KMS-11 (cell line): ENCODE data around the gene KCNQ1.

ENCODE experiments used
- H2AFZ ChIP-seq: fragments of 200-600 bp; sonication (generic); 2 replicates; pipeline ENCODE4 v1.6.1; 2016; ENCODE audit warnings: antibody characterized with exemption, mixed run types, low read depth
- H3K27ac ChIP-seq: fragments of 200-600 bp; sonication (generic); 2 replicates; pipeline ENCODE4 v1.6.1; 2016; ENCODE audit warnings: mild to moderate bottlenecking, mixed run types
- H3K27me3 ChIP-seq: fragments of 200-600 bp; sonication (generic); 2 replicates; pipeline ENCODE4 v1.6.1; 2017; ENCODE audit warnings: mild to moderate bottlenecking, low read depth, mixed run types, moderate library complexity; ENCODE audit not compliant: insufficient read depth
- H3K36me3 ChIP-seq: fragments of 200-600 bp; sonication (generic); 2 replicates; pipeline ENCODE4 v1.6.1; 2017; ENCODE audit warnings: mild to moderate bottlenecking, mixed run types; ENCODE audit not compliant: insufficient read depth
- H3K4me1 ChIP-seq: fragments of 200-600 bp; sonication (generic); 2 replicates; pipeline ENCODE4 v1.6.1; 2016; ENCODE audit warnings: mild to moderate bottlenecking, low read depth, mixed run types; ENCODE audit not compliant: poor library complexity, severe bottlenecking
- H3K4me2 ChIP-seq: fragments of 200-600 bp; sonication (generic); 2 replicates; pipeline ENCODE4 v1.7.0; 2016; ENCODE audit warnings: mild to moderate bottlenecking, mixed run types
- H3K4me3 ChIP-seq: fragments of 200-600 bp; sonication (generic); IDR thresholded peaks from 2 replicates; pipeline ENCODE4 v1.6.1; 2017; ENCODE audit warnings: low read depth, low read length, mixed read lengths; ENCODE audit not compliant: insufficient read depth
- H3K79me2 ChIP-seq: fragments of 200-600 bp; sonication (generic); 2 replicates; pipeline ENCODE4 v1.6.1; 2016; ENCODE audit warnings: low read depth, mixed run types; ENCODE audit not compliant: insufficient read depth
- H3K9ac ChIP-seq: fragments of 200-600 bp; sonication (generic); 2 replicates; pipeline ENCODE4 v1.6.1; 2016; ENCODE audit warnings: mild to moderate bottlenecking, mixed run types
- H4K20me1 ChIP-seq: fragments of 200-600 bp; sonication (generic); 2 replicates; pipeline ENCODE4 v1.6.1; 2016; ENCODE audit warnings: mild to moderate bottlenecking, mixed run types; ENCODE audit not compliant: insufficient read depth
- CTCF ChIP-seq: fragments of 200-600 bp; sonication (generic); conservative IDR thresholded peaks from 2 replicates; pipeline ENCODE4 v1.6.1; 2017; ENCODE audit warnings: low read depth, mild to moderate bottlenecking, antibody characterized with exemption, low read length, moderate library complexity, mixed read lengths

KCNQ1 gene

GRCh38 chr11:2459016-2459725 is 14.4 kb downstream of the KCNQ1 start:
- peaks cover 66% of the 10 kb centered on the region for H3K4me1 ChIP-seq
- peak overlapping the region; percentile 81 for H3K4me2 ChIP-seq
- H4K20me1 ChIP-seq = no peaks in the 10 kb centered on the region
- H3K79me2 ChIP-seq = peaks cover 18% of the 10 kb centered on the region; the same call in 1 of the 2 replicates
- peak overlapping the region; percentile 88 for H3K27ac ChIP-seq
- no peaks in the 10 kb centered on the region for H3K27me3 ChIP-seq
- H3K36me3 ChIP-seq = no peaks in the 10 kb centered on the region
- TF ChIP-seq CTCF = no peak
- no peak overlapping the region for H2AFZ ChIP-seq
- H3K4me3 ChIP-seq = no peak overlapping the region
- peak overlapping the region; percentile 52; the same call in 1 of the 2 replicates for H3K9ac ChIP-seq

GRCh38 chr11:2459796-2460531 is 15.2 kb downstream of the KCNQ1 start:
- no peak overlapping the region for H2AFZ ChIP-seq
- peaks cover 74% of the 10 kb centered on the region for H3K4me1 ChIP-seq
- H3K27me3 ChIP-seq = no peaks in the 10 kb centered on the region
- H3K4me2 ChIP-seq = peak overlapping the region; percentile 81
- H3K4me3 ChIP-seq = no peak overlapping the region
- H3K27ac ChIP-seq = peak overlapping the region; percentile 88
- TF ChIP-seq CTCF = peak; percentile 67
- H3K9ac ChIP-seq = peak overlapping the region; percentile 52; the same call in 1 of the 2 replicates
- H3K36me3 ChIP-seq = no peaks in the 10 kb centered on the region
- peaks cover 18% of the 10 kb centered on the region; the same call in 1 of the 2 replicates for H3K79me2 ChIP-seq
- no peaks in the 10 kb centered on the region for H4K20me1 ChIP-seq

GRCh38 chr11:2460540-2461252 is 15.9 kb downstream of the KCNQ1 start:
- Histone ChIP-seq H3K36me3 (no peaks in the 10 kb centered on the region), H4K20me1 (no peaks in the 10 kb centered on the region), H2AFZ (peak overlapping the region; percentile 22; the same call in 1 of the 2 replicates), H3K27ac (peak overlapping the region; percentile 88), H3K4me3 (no peak overlapping the region), H3K4me1 (peaks cover 82% of the 10 kb centered on the region), H3K4me2 (peak overlapping the region; percentile 81), H3K9ac (peak overlapping the region; percentile 52; the same call in 1 of the 2 replicates), H3K79me2 (peaks cover 18% of the 10 kb centered on the region; the same call in 1 of the 2 replicates), H3K27me3 (no peaks in the 10 kb centered on the region)
- no peak for TF ChIP-seq CTCF

GRCh38 chr11:2461253-2461955 is 16.6 kb downstream of the KCNQ1 start:
- Histone ChIP-seq H3K79me2 (peaks cover 18% of the 10 kb centered on the region; the same call in 1 of the 2 replicates), H3K9ac (peak overlapping the region; percentile 52; the same call in 1 of the 2 replicates), H3K36me3 (no peaks in the 10 kb centered on the region), H2AFZ (no peak overlapping the region), H3K27me3 (no peaks in the 10 kb centered on the region), H3K4me2 (peak overlapping the region; percentile 81), H3K4me3 (no peak overlapping the region), H3K27ac (peak overlapping the region; percentile 88), H4K20me1 (no peaks in the 10 kb centered on the region), H3K4me1 (peaks cover 89% of the 10 kb centered on the region)
- no peak for TF ChIP-seq CTCF
